GM12864 (cell line): ENCODE measurements around the gene STARD5.

Source experiments
- DNase-seq: peaks from one replicate; pipeline ENCODE4 v3.0.0-alpha.2; 2011; ENCODE audit warnings: low read depth
- H3K4me3 ChIP-seq: 2 replicates; pipeline ENCODE4 v1.5.1; 2011; ENCODE audit warnings: mild to moderate bottlenecking, low read depth, low read length, control low read depth
- CTCF ChIP-seq: IDR thresholded peaks from 2 replicates; pipeline ENCODE4 v1.5.1; 2011; ENCODE audit warnings: low read depth, mild to moderate bottlenecking, moderate library complexity, low read length, control low read depth, inconsistent platforms; ENCODE audit errors: missing control alignments

Gene STARD5

GRCh38 chr15:81271761-81272644 lies 51.9 kb downstream of the STARD5 start:
- H3K4me3 ChIP-seq = no peak overlapping the region
- no peak for TF ChIP-seq CTCF
- no peak for DNase-seq

DNA sequence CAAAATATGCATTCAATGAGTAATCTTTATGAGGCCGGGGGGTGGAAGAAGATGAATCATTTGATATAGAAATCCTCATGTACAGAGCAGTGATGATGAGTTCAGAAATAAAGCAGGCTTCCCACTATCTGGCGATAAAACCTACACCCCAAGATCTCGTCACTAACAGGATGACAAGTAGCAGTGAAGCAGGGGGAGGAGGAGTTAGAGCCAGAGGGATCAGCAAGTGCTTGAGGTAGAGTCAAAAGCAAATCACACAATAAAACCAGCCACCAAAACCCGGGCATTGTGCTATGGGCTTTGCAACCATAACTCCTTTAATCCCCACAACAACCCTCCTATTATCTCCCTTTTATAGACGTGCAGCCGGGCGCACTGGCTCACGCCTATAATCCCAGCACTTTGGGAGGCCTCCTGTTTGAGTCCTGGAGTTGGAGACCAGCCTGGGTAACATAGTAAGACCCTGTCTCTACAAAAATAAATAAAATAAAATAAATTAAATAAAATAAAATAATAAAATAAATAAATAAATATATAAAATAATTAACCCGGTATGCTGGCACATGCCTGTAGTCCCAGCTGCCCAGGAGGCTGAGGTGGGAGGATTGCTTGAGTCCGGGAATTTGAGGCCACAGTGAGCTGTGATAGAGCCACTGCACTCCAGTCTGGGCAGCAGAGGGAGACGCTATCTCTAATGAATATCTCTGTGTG lies 53.0 kb downstream of the STARD5 start:
- TF ChIP-seq CTCF = no peak
- DNase-seq = no peak
- no peak overlapping the region for H3K4me3 ChIP-seq

- H3K4me3 ChIP-seq = no peak overlapping the region
- no peak for DNase-seq
- TF ChIP-seq CTCF = no peak
Measured at GRCh38 chr15:81270188-81270587, 53.8 kb downstream of the STARD5 start.

DNA sequence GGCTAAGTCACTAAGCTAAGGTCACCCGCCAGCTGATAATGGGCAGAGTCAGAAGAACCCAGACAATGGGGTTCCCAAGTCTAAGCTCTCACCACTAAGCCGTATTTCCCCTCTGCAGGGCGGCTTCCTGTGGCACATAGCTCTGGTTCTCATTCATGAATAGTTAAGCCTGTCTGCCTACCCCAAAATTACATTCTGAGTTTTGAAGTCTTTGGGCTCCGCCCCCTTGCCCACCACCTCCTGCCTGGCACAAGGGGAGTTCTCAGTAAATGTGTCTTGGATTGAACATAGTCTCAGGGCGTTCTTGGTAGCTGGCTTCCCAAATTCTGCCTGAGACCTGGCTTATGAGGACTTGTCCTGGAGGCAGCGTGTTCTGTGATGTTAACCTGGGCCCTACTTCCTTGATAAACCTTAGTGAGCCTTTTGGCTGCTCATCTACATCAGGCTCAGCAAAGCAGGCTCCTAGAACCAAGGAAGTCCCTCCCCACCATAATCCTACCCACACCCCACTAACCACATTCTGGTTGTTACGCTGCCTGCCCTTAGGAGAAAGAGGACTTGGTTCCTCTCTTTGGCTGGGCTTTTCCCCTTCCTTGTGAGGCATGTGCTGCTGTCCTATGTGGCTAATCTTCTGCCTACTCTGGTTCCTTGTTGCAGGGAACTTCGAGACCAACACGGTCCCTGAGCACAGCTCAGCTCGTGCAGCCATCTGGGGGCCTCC lies 54.9 kb downstream of the STARD5 start:
- no peak for TF ChIP-seq CTCF
- no peak for DNase-seq
- no peak overlapping the region for H3K4me3 ChIP-seq

DNA sequence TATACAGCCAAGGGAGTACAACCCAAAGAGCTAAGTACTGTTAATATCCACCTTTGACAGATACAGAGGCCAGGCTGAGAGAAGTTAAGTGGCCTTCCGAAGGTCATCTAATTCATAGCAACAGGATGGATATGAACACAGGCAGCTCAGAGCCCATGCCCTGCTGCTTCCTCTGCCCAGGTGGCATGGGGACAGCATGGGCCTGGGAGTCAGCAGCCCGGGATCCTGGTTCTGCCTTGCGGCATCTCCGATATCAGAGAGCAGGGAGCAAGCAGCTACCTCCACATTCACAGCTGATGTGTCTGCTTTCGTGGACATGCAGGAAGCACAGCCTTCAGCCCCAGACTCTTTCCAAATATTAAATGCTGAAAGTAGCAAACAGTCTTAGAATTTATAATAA lies 55.6 kb downstream of the STARD5 start:
- no peak for TF ChIP-seq CTCF
- no peak for DNase-seq
- no peak overlapping the region for H3K4me3 ChIP-seq

- peak; percentile 98 for TF ChIP-seq CTCF
- peak; percentile 62 for DNase-seq
- H3K4me3 ChIP-seq = no peak overlapping the region; the same call in 1 of the 2 replicates
Measured at GRCh38 chr15:81265944-81266775, 57.8 kb downstream of the STARD5 start.
